Smooth muscle cell (in vitro differentiated cells): Measurements from ENCODE around the gene LUC7L. TPM values are rescaled to one million over a fixed set of nuclear protein-coding genes. Genes with fewer than 3 reads are reported as not detected.

ENCODE experiments used
- DNase-seq: peaks from one replicate; lab custom pipeline; 2025; ENCODE audit not compliant: unreplicated experiment; lab: John Stamatoyannopoulos, UW
- H2AFZ ChIP-seq: fragments of 200-600 bp; sonication (generic); 2 replicates; pipeline ENCODE4 v1.6.0; 2016; ENCODE audit warnings: antibody characterized with exemption, low read depth, mild to moderate bottlenecking
- H3F3A ChIP-seq: fragments of 200-600 bp; sonication (generic); 2 replicates; pipeline ENCODE4 v1.6.0; 2017; ENCODE audit warnings: antibody characterized with exemption, low read depth
- H3K27ac ChIP-seq: fragments of 200-600 bp; sonication (generic); 2 replicates; pipeline ENCODE4 v1.5.1; 2016; ENCODE audit warnings: low read depth, mild to moderate bottlenecking
- H3K27me3 ChIP-seq: fragments of 200-600 bp; sonication (generic); 2 replicates; pipeline ENCODE4 v1.6.1; 2016; ENCODE audit warnings: low read depth, mild to moderate bottlenecking
- H3K36me3 ChIP-seq: fragments of 200-600 bp; sonication (generic); 2 replicates; pipeline ENCODE4 v1.5.1; 2016; ENCODE audit warnings: low read depth
- H3K4me1 ChIP-seq: fragments of 200-600 bp; sonication (generic); 2 replicates; pipeline ENCODE4 v1.5.1; 2016; ENCODE audit warnings: low read depth
- H3K4me2 ChIP-seq: fragments of 200-600 bp; sonication (generic); 2 replicates; pipeline ENCODE4 v1.6.0; 2016; ENCODE audit warnings: mild to moderate bottlenecking
- H3K4me3 ChIP-seq: fragments of 200-600 bp; sonication (generic); 2 replicates; pipeline ENCODE4 v1.5.1; 2016; ENCODE audit warnings: mild to moderate bottlenecking
- H3K79me2 ChIP-seq: fragments of 200-600 bp; sonication (generic); 2 replicates; pipeline ENCODE4 v1.6.0; 2016; ENCODE audit warnings: low read depth, mild to moderate bottlenecking
- H3K9ac ChIP-seq: fragments of 200-600 bp; sonication (generic); 2 replicates; pipeline ENCODE4 v1.6.0; 2016; ENCODE audit warnings: low read depth
- H3K9me3 ChIP-seq: fragments of 200-600 bp; sonication (generic); replicated peaks from 2 replicates; pipeline ENCODE4 v1.5.1; 2016; ENCODE audit warnings: low read depth
- H4K20me1 ChIP-seq: fragments of 200-600 bp; sonication (generic); 2 replicates; pipeline ENCODE4 v1.6.0; 2016; ENCODE audit warnings: low read depth
- WGBS: methylation state at CpG from one replicate; pipeline ENCODE4 v1.1.7; 2016; ENCODE audit warnings: low lambda C conversion rate; 5-methylcytosine and 5-hydroxymethylcytosine counted together
- polyA plus RNA-seq: library from polyadenylated mRNA; unstranded; fragments of >200 nt; fragmentation: Nextera tagmentation; extraction: Ambion mirVana; gene quantifications from 2 replicates; pipeline ENCODE4 v1.2.1, GENCODE V29; 2016
- total RNA-seq: library from RNA; depleted of rRNA; stranded (reverse); fragments of >200 nt; gene quantifications from 2 replicates; pipeline ENCODE4 v1.2.3, GENCODE V29; 2014
- TF ChIP-seq, protein P1 (sequence below): fragments of 200-600 bp; sonication (generic); IDR thresholded peaks from 2 replicates; pipeline ENCODE4 v1.5.1; 2017; ENCODE audit warnings: borderline replicate concordance, mild to moderate bottlenecking, antibody characterized with exemption; ENCODE audit not compliant: insufficient read depth, poor library complexity, severe bottlenecking

LUC7L gene
- total and polyA plus RNA-seq, 2 experiments from 2014 or later = 56.2 to 70.6 TPM

DNA sequence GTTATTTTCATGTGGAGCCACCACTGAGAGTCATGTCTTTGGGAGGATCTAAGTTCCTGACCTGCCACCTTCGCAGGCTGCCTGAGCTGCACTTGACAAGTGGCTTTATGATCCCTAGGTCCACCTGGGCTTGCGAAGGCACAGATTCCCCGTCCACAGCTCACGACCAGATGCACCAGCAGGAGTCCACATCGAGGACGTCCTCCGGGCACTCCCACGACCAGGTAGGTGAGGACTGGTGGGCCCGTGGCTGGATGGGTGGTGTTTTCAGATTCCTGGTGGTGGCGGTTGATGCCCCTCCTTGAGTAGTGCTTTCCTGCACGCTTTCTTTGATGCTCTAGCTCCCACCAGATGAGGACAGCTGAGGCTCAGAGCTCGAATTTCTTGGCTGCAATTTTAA is 20.2 kb upstream of the LUC7L start:
- H3K4me3 ChIP-seq = no peak overlapping the region
- no peak overlapping the region for H2AFZ ChIP-seq
- H3K4me2 ChIP-seq = no peak overlapping the region
- no peaks in the 10 kb centered on the region for H3K36me3 ChIP-seq
- TF ChIP-seq, protein P1, sequence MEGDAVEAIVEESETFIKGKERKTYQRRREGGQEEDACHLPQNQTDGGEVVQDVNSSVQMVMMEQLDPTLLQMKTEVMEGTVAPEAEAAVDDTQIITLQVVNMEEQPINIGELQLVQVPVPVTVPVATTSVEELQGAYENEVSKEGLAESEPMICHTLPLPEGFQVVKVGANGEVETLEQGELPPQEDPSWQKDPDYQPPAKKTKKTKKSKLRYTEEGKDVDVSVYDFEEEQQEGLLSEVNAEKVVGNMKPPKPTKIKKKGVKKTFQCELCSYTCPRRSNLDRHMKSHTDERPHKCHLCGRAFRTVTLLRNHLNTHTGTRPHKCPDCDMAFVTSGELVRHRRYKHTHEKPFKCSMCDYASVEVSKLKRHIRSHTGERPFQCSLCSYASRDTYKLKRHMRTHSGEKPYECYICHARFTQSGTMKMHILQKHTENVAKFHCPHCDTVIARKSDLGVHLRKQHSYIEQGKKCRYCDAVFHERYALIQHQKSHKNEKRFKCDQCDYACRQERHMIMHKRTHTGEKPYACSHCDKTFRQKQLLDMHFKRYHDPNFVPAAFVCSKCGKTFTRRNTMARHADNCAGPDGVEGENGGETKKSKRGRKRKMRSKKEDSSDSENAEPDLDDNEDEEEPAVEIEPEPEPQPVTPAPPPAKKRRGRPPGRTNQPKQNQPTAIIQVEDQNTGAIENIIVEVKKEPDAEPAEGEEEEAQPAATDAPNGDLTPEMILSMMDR = no peak
- no peak overlapping the region for H3K9ac ChIP-seq
- no peaks in the 10 kb centered on the region for H3K27me3 ChIP-seq
- H4K20me1 ChIP-seq = peaks cover 20% of the 10 kb centered on the region
- H3K79me2 ChIP-seq = peaks cover 6% of the 10 kb centered on the region
- DNase-seq = no peak
- no peaks in the 10 kb centered on the region for H3F3A ChIP-seq
- no peaks in the 10 kb centered on the region for H3K4me1 ChIP-seq
- H3K27ac ChIP-seq = no peak overlapping the region
- WGBS = 92% methylated on average over 12 of the region's 12 CpGs
- H3K9me3 ChIP-seq = no peaks in the 10 kb centered on the region

DNA sequence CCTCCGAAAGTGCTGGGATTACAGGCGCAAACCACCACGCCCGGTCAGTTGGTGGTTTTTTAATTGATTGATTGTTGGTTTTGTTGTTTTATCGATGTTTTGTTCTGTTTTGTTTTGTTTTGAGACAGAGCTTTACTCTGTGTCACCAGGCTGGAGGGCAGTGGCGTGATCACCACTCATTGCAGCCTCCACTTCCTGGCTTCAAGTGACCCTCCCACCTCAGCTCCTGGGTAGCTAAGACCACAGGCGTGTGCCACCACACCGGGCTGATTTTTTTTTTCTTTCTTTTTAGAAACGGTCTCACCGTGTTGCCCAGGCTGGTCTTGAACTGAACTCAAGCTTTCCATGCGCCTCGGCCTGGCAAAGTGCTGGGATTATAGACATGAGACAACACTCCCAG is 17.8 kb upstream of the LUC7L start:
- WGBS = 97% methylated on average over 12 of the region's 12 CpGs

DNA sequence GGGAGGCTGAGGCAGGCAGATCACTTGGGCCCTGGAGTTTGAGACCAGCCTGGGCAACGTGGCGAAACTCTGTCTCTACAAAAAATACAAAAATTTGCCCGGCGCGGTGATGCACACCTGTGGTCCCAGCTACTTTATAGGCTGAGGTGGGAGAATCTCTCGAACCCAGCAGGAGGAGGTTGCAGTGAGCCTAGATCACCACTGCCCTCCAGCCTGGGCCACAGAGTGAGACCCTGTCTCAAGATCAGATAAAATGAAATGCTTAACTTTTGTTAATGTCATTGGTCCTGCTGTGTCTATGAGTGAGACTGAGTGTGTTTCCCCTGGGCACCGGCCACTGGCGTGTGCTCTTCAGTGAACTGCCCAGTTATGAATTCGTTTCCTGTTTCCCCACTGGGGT is 15.9 kb upstream of the LUC7L start:
- H3K4me2 ChIP-seq = no peak overlapping the region
- WGBS = 97% methylated on average over 9 of the region's 9 CpGs

More for the DNA sequence above, 17.8 kb upstream of the LUC7L start:
- no peak overlapping the region for H3K9ac ChIP-seq
- no peaks in the 10 kb centered on the region for H3F3A ChIP-seq
- H3K4me2 ChIP-seq = no peak overlapping the region
- no peaks in the 10 kb centered on the region for H3K4me1 ChIP-seq
- H2AFZ ChIP-seq = no peak overlapping the region
- no peaks in the 10 kb centered on the region for H3K27me3 ChIP-seq
- TF ChIP-seq, protein P1 = no peak
- H4K20me1 ChIP-seq = peaks cover 38% of the 10 kb centered on the region
- peaks cover 9% of the 10 kb centered on the region for H3K79me2 ChIP-seq
- no peak overlapping the region for H3K4me3 ChIP-seq
- no peak for DNase-seq
- H3K27ac ChIP-seq = no peak overlapping the region
- no peaks in the 10 kb centered on the region for H3K9me3 ChIP-seq
- no peaks in the 10 kb centered on the region for H3K36me3 ChIP-seq

DNA sequence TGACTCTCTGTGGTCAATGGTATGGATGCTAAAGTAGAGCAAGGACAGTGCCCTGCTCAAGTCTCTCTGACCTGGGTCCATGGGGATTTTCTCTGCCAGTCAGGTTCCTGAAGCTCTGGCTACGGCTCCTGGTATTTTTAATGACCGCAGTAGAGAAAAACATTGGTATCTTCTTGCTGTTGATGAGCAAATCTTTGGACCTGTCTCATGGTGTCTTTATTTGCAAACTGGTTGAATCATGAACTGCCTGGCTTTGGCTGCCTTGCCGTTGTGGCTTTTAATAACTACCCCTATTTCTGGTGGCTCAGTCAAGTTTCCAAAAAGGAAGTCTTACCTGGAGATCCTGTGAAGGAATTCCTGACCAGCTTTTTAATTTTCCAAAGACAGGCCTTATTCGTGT is 14.1 kb upstream of the LUC7L start:
- Histone ChIP-seq H3K27ac (no peak overlapping the region), H4K20me1 (peaks cover 39% of the 10 kb centered on the region), H3K27me3 (no peaks in the 10 kb centered on the region), H3K36me3 (no peaks in the 10 kb centered on the region), H2AFZ (no peak overlapping the region), H3K4me1 (no peaks in the 10 kb centered on the region), H3F3A (no peaks in the 10 kb centered on the region), H3K9ac (no peak overlapping the region), H3K9me3 (no peaks in the 10 kb centered on the region), H3K79me2 (peaks cover 23% of the 10 kb centered on the region), H3K4me2 (no peak overlapping the region), H3K4me3 (no peak overlapping the region)
- DNase-seq = no peak
- WGBS = 88% methylated on average over 4 of the region's 4 CpGs
- TF ChIP-seq, protein P1 = no peak

More for the DNA sequence above, 15.9 kb upstream of the LUC7L start:
- H3K27me3 ChIP-seq = no peaks in the 10 kb centered on the region
- H3K4me1 ChIP-seq = no peaks in the 10 kb centered on the region
- no peak overlapping the region for H2AFZ ChIP-seq
- H3K4me3 ChIP-seq = no peak overlapping the region
- no peaks in the 10 kb centered on the region for H3F3A ChIP-seq
- no peak for DNase-seq
- no peaks in the 10 kb centered on the region for H3K36me3 ChIP-seq
- no peak overlapping the region for H3K27ac ChIP-seq
- peaks cover 42% of the 10 kb centered on the region for H4K20me1 ChIP-seq
- no peaks in the 10 kb centered on the region for H3K9me3 ChIP-seq
- TF ChIP-seq, protein P1 = no peak
- H3K9ac ChIP-seq = no peak overlapping the region
- H3K79me2 ChIP-seq = peaks cover 22% of the 10 kb centered on the region
